Astrocyte (in vitro differentiated cells and primary cell): ENCODE results near the gene HES5. TPM values are rescaled to one million over a fixed set of nuclear protein-coding genes. Genes with fewer than 3 reads are reported as not detected.

ENCODE experiments used
- DNase-seq: peaks from one replicate; pipeline ENCODE4 v3.0.0-alpha.2; 2010; ENCODE audit warnings: low read depth
- FAIRE-seq: peaks from 2 replicates; lab custom pipeline; 2011; peaks lifted over from hg19 to GRCh38; lab: Jason Lieb, UNC
- H2AFZ ChIP-seq: 2 replicates; pipeline ENCODE4 v1.6.0; 2012; ENCODE audit warnings: low read depth, low read length, inconsistent platforms
- H3K27ac ChIP-seq: 2 replicates; pipeline ENCODE4 v1.5.1; 2011; ENCODE audit warnings: low read depth, low read length, inconsistent platforms
- H3K27me3 ChIP-seq: 2 replicates; pipeline ENCODE4 v1.6.0; 2011; ENCODE audit warnings: low read length, inconsistent platforms; ENCODE audit not compliant: insufficient read depth
- H3K36me3 ChIP-seq: 2 replicates; pipeline ENCODE4 v1.5.1; 2011; ENCODE audit warnings: low read length, inconsistent platforms; ENCODE audit not compliant: insufficient read depth
- H3K4me1 ChIP-seq: 2 replicates; pipeline ENCODE4 v1.5.1; 2011; ENCODE audit warnings: low read length, inconsistent platforms; ENCODE audit not compliant: insufficient read depth
- H3K4me2 ChIP-seq: 2 replicates; pipeline ENCODE4 v1.6.0; 2012; ENCODE audit warnings: low read length, inconsistent platforms
- H3K4me3 ChIP-seq: 2 replicates; pipeline ENCODE4 v1.5.1; 2011; ENCODE audit warnings: low read depth, mild to moderate bottlenecking, low read length, inconsistent platforms; ENCODE audit not compliant: insufficient read depth
- H3K79me2 ChIP-seq: 2 replicates; pipeline ENCODE4 v1.6.0; 2012; ENCODE audit warnings: mild to moderate bottlenecking, low read length, inconsistent platforms; ENCODE audit not compliant: insufficient read depth
- H3K9ac ChIP-seq: 2 replicates; pipeline ENCODE4 v1.6.0; 2012; ENCODE audit warnings: mild to moderate bottlenecking, low read length, inconsistent platforms
- H3K9me3 ChIP-seq: 2 replicates; pipeline ENCODE4 v1.5.1; 2012; ENCODE audit warnings: low read depth, mild to moderate bottlenecking, low read length, inconsistent platforms; ENCODE audit not compliant: insufficient read depth
- H4K20me1 ChIP-seq: 2 replicates; pipeline ENCODE4 v1.6.0; 2012; ENCODE audit warnings: low read length, inconsistent platforms; ENCODE audit not compliant: insufficient read depth
- H3K27ac Mint-ChIP-seq: one replicate; pipeline ENCODE4 v1.8.0; 2021; ENCODE audit warnings: mild to moderate bottlenecking, mixed read lengths; ENCODE audit not compliant: unreplicated experiment
- H3K27me3 Mint-ChIP-seq: one replicate; pipeline ENCODE4 v1.8.0; 2021; ENCODE audit warnings: low read depth, mixed read lengths; ENCODE audit not compliant: unreplicated experiment
- H3K36me3 Mint-ChIP-seq: one replicate; pipeline ENCODE4 v1.8.0; 2021; ENCODE audit warnings: low read depth, mixed read lengths; ENCODE audit not compliant: unreplicated experiment
- H3K4me1 Mint-ChIP-seq: one replicate; pipeline ENCODE4 v1.8.0; 2021; ENCODE audit warnings: low read depth, mixed read lengths; ENCODE audit not compliant: unreplicated experiment
- H3K4me3 Mint-ChIP-seq: one replicate; pipeline ENCODE4 v1.8.0; 2021; ENCODE audit warnings: mild to moderate bottlenecking, moderate library complexity, mixed read lengths; ENCODE audit not compliant: unreplicated experiment
- H3K9me3 Mint-ChIP-seq: one replicate; pipeline ENCODE4 v1.8.0; 2021; ENCODE audit warnings: mild to moderate bottlenecking, mixed read lengths; ENCODE audit not compliant: unreplicated experiment
- CTCF ChIP-seq: IDR thresholded peaks from 2 replicates; pipeline ENCODE4 v1.5.1; 2011; ENCODE audit warnings: low read depth, mild to moderate bottlenecking, inconsistent platforms, low read length, moderate library complexity; ENCODE audit not compliant: insufficient read depth
- EZH2 ChIP-seq: IDR thresholded peaks from 2 replicates; pipeline ENCODE4 v1.6.1; 2012; ENCODE audit warnings: mild to moderate bottlenecking, low read length, inconsistent platforms; ENCODE audit not compliant: insufficient read depth
- total RNA-seq: library from RNA; stranded (reverse); gene quantifications from 2 replicates; pipeline ENCODE4 v1.2.1, GENCODE V29; 2021

HES5 gene
- total RNA-seq, 1 donor from 2014 or later = not detected

DNA sequence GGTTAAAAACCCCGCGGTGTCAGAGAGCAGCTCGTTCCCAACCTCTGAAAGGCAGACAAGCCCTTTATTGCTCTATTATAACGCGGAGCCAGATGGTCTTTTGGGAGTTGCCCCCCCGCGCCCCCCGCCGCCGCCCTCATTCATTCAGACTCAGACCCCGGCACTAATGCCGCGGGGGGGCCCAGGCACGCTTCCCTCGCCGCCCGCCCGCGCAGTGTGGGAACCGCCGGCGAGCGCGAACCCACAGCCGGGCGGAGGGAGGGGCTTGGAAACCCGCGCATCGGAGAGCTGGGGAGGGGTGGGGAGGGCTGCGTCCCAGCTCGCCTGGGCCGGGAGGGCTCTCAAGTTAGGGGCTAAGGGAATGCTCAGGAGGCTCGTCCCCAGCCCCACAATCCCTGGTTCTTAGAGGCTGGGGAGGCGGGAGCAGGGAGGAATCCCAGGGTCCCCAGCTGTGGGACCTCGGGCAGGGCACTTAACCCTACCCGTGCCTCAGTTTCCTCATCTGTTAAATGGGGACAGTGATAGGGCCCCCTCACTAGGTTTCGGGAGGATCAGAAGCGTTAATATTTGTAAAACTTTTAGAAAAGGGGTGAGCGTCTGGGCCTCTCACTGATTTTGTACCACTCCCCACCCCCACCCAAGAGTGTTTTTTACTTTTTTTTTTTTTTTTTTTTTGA, 10.9 kb upstream of the HES5 start:
- peaks cover 25% of the 10 kb centered on the region for H3K27me3 Mint-ChIP-seq
- Histone ChIP-seq H3K4me3 (no peak overlapping the region), H4K20me1 (no peaks in the 10 kb centered on the region), H3K4me2 (peak overlapping the region; percentile 19), H3K4me1 (peaks cover 13% of the 10 kb centered on the region), H3K9ac (no peak overlapping the region), H3K27ac (no peak overlapping the region), H3K36me3 (no peaks in the 10 kb centered on the region), H3K9me3 (no peaks in the 10 kb centered on the region), H3K27me3 (peaks cover 2% of the 10 kb centered on the region), H3K79me2 (no peaks in the 10 kb centered on the region), H2AFZ (no peak overlapping the region)
- no peaks in the 10 kb centered on the region for H3K36me3 Mint-ChIP-seq
- no peak overlapping the region for H3K4me3 Mint-ChIP-seq
- no peak overlapping the region for H3K27ac Mint-ChIP-seq
- no peaks in the 10 kb centered on the region for H3K4me1 Mint-ChIP-seq
- TF ChIP-seq CTCF (no peak), EZH2 (no peak)
- no peaks in the 10 kb centered on the region for H3K9me3 Mint-ChIP-seq
- no peak for DNase-seq
- no peak for FAIRE-seq

DNA sequence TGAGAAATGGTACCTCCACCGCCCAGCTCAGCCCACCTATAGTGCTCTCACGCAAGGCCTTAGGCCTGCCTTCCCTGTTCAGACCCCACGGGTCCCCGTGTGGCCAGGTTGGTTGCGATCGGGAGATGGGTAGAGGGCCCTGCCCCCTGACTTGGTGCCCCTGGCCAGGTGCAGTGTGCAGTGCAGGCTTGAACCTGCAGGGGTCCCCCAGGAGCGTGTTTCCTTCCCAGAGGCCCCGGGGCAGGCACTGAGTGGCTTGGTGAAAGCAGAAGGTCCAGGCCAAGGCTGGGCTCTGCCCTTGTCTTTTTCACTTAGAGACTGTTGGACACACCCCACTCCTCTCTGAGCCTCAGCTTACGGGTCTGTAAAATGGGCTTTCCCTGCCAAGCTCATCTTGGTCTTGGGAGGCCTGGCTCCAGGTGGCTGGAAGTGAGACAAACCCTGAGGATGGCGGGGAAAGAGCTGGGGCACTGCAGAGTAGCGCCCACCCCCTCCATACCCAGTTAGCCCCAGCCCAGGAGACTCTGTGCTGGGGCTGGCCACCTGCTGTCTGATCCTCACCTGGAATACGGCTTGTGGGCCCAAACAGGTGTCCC, 9.3 kb upstream of the HES5 start:
- no peaks in the 10 kb centered on the region for H3K36me3 ChIP-seq
- TF ChIP-seq EZH2 = no peak
- no peak for TF ChIP-seq CTCF
- peaks cover 25% of the 10 kb centered on the region for H3K27me3 Mint-ChIP-seq
- H4K20me1 ChIP-seq = no peaks in the 10 kb centered on the region
- no peak overlapping the region for H3K27ac Mint-ChIP-seq
- peaks cover 7% of the 10 kb centered on the region for H3K4me1 Mint-ChIP-seq
- DNase-seq = no peak
- H3K4me1 ChIP-seq = peaks cover 26% of the 10 kb centered on the region
- H3K36me3 Mint-ChIP-seq = no peaks in the 10 kb centered on the region
- H3K4me3 ChIP-seq = no peak overlapping the region
- H3K79me2 ChIP-seq = no peaks in the 10 kb centered on the region
- H3K9ac ChIP-seq = no peak overlapping the region
- H2AFZ ChIP-seq = no peak overlapping the region
- H3K9me3 ChIP-seq = no peaks in the 10 kb centered on the region
- H3K9me3 Mint-ChIP-seq = no peaks in the 10 kb centered on the region
- FAIRE-seq = no peak
- H3K4me2 ChIP-seq = no peak overlapping the region
- H3K27ac ChIP-seq = no peak overlapping the region
- peaks cover 2% of the 10 kb centered on the region for H3K27me3 ChIP-seq
- no peak overlapping the region for H3K4me3 Mint-ChIP-seq

GRCh38 chr1:2538872-2539271, 8.8 kb upstream of the HES5 start:
- no peak overlapping the region for H3K4me3 ChIP-seq
- no peak overlapping the region for H2AFZ ChIP-seq
- no peak for TF ChIP-seq EZH2
- TF ChIP-seq CTCF = no peak
- FAIRE-seq (no peak), DNase-seq (no peak)
- peaks cover 10% of the 10 kb centered on the region for H3K4me1 Mint-ChIP-seq
- H3K9me3 Mint-ChIP-seq = no peaks in the 10 kb centered on the region
- no peaks in the 10 kb centered on the region for H3K36me3 Mint-ChIP-seq
- no peak overlapping the region for H3K4me2 ChIP-seq
- H3K36me3 ChIP-seq = no peaks in the 10 kb centered on the region
- peaks cover 28% of the 10 kb centered on the region for H3K27me3 Mint-ChIP-seq
- H4K20me1 ChIP-seq = no peaks in the 10 kb centered on the region
- peaks cover 2% of the 10 kb centered on the region for H3K27me3 ChIP-seq
- H3K4me1 ChIP-seq = peaks cover 29% of the 10 kb centered on the region
- H3K9me3 ChIP-seq = no peaks in the 10 kb centered on the region
- no peak overlapping the region for H3K27ac Mint-ChIP-seq
- H3K4me3 Mint-ChIP-seq = no peak overlapping the region
- H3K27ac ChIP-seq = no peak overlapping the region
- H3K79me2 ChIP-seq = no peaks in the 10 kb centered on the region
- H3K9ac ChIP-seq = no peak overlapping the region
